Thyroid gland (tissue), 4 donors: ENCODE measurements around the gene ACAN.

Experiments used
- POLR2A ChIP-seq, 2 donors: fragments of 450-650 bp; IDR thresholded peaks; one replicate each; pipeline ENCODE4 v1.6.1; 2017; ENCODE audit warnings: antibody characterized with exemption in 2 of 2, mild to moderate bottlenecking in 2 of 2, moderate library complexity in 1 of 2
- TF ChIP-seq, protein P1 (sequence below), 6 experiments: fragments of 200-600 bp in 3 of 6; fragments of 450-650 bp in 3 of 6; sonication (generic) in 3 of 6; IDR thresholded peaks; one replicate each; pipeline ENCODE4 v1.5.1; 2016 to 2019; ENCODE audit warnings: antibody characterized with exemption in 6 of 6, mild to moderate bottlenecking in 2 of 6, inconsistent platforms in 1 of 6, moderate library complexity in 1 of 6

GRCh38 chr15:88839961-88840360 is 36.7 kb downstream of the ACAN start:
- TF ChIP-seq, protein P1, sequence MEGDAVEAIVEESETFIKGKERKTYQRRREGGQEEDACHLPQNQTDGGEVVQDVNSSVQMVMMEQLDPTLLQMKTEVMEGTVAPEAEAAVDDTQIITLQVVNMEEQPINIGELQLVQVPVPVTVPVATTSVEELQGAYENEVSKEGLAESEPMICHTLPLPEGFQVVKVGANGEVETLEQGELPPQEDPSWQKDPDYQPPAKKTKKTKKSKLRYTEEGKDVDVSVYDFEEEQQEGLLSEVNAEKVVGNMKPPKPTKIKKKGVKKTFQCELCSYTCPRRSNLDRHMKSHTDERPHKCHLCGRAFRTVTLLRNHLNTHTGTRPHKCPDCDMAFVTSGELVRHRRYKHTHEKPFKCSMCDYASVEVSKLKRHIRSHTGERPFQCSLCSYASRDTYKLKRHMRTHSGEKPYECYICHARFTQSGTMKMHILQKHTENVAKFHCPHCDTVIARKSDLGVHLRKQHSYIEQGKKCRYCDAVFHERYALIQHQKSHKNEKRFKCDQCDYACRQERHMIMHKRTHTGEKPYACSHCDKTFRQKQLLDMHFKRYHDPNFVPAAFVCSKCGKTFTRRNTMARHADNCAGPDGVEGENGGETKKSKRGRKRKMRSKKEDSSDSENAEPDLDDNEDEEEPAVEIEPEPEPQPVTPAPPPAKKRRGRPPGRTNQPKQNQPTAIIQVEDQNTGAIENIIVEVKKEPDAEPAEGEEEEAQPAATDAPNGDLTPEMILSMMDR (IDR thresholded peaks at IDR 0.05): no peak
- no peak for TF ChIP-seq POLR2A (IDR thresholded peaks at IDR 0.05)
